KMS-11 (cell line): ENCODE results near the gene TMIGD3.

ENCODE experiments used
- H2AFZ ChIP-seq: fragments of 200-600 bp; sonication (generic); 2 replicates; pipeline ENCODE4 v1.6.1; 2016; ENCODE audit warnings: antibody characterized with exemption, mixed run types, low read depth
- H3K27ac ChIP-seq: fragments of 200-600 bp; sonication (generic); 2 replicates; pipeline ENCODE4 v1.6.1; 2016; ENCODE audit warnings: mild to moderate bottlenecking, mixed run types
- H3K27me3 ChIP-seq: fragments of 200-600 bp; sonication (generic); 2 replicates; pipeline ENCODE4 v1.6.1; 2017; ENCODE audit warnings: mild to moderate bottlenecking, low read depth, mixed run types, moderate library complexity; ENCODE audit not compliant: insufficient read depth
- H3K36me3 ChIP-seq: fragments of 200-600 bp; sonication (generic); 2 replicates; pipeline ENCODE4 v1.6.1; 2017; ENCODE audit warnings: mild to moderate bottlenecking, mixed run types; ENCODE audit not compliant: insufficient read depth
- H3K4me1 ChIP-seq: fragments of 200-600 bp; sonication (generic); 2 replicates; pipeline ENCODE4 v1.6.1; 2016; ENCODE audit warnings: mild to moderate bottlenecking, low read depth, mixed run types; ENCODE audit not compliant: poor library complexity, severe bottlenecking
- H3K4me2 ChIP-seq: fragments of 200-600 bp; sonication (generic); 2 replicates; pipeline ENCODE4 v1.7.0; 2016; ENCODE audit warnings: mild to moderate bottlenecking, mixed run types
- H3K4me3 ChIP-seq: fragments of 200-600 bp; sonication (generic); IDR thresholded peaks from 2 replicates; pipeline ENCODE4 v1.6.1; 2017; ENCODE audit warnings: low read depth, low read length, mixed read lengths; ENCODE audit not compliant: insufficient read depth
- H3K79me2 ChIP-seq: fragments of 200-600 bp; sonication (generic); 2 replicates; pipeline ENCODE4 v1.6.1; 2016; ENCODE audit warnings: low read depth, mixed run types; ENCODE audit not compliant: insufficient read depth
- H3K9ac ChIP-seq: fragments of 200-600 bp; sonication (generic); 2 replicates; pipeline ENCODE4 v1.6.1; 2016; ENCODE audit warnings: mild to moderate bottlenecking, mixed run types
- H4K20me1 ChIP-seq: fragments of 200-600 bp; sonication (generic); 2 replicates; pipeline ENCODE4 v1.6.1; 2016; ENCODE audit warnings: mild to moderate bottlenecking, mixed run types; ENCODE audit not compliant: insufficient read depth
- TF ChIP-seq, protein P1 (sequence below): fragments of 200-600 bp; sonication (generic); conservative IDR thresholded peaks from 2 replicates; pipeline ENCODE4 v1.6.1; 2017; ENCODE audit warnings: low read depth, mild to moderate bottlenecking, antibody characterized with exemption, low read length, moderate library complexity, mixed read lengths

TMIGD3 gene

DNA sequence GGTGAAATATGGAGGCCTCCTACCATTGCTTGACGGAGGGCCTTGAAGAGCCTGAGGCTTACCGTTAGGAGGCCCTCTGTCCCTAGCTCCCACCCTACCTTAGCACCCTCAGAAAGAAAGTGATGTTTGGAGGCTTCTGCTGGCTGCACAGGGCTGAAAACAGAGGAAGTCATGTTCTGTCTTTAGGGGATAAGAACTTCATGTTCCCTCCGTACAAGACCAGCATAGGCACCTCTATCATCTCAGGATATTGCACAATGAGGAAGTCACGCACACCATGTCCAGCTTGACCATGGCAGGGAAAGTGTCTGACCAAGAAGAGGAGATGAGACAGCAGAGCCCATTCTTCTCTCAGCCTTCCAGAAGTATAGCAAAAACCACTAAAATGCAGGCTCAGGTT, 13.8 kb downstream of the TMIGD3 start:
- H3K4me1 ChIP-seq: no peaks in the 10 kb centered on the region
- H2AFZ ChIP-seq: no peak overlapping the region

DNA sequence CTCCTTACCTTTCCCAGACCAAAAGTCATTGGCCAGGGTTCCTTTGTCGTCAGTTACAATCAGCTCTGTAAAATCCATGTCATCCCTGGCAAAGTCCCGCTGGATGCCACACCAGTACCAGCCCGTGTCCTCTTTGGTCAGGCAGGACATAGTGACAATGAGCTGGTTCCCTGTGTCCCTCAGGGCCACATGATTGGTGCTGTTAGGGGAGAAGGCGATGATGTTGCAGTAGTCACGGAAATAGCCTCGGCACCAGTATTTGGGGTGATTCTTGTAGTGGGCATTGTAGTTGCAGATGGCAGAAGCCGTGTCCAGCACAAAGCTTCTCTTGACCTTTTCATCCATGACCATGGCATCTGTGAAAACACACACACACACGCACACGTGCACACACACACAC, 14.8 kb downstream of the TMIGD3 start:
- no peaks in the 10 kb centered on the region for H3K4me1 ChIP-seq
- H3K4me2 ChIP-seq: no peak overlapping the region
- no peak overlapping the region for H3K9ac ChIP-seq
- no peaks in the 10 kb centered on the region for H3K36me3 ChIP-seq
- no peaks in the 10 kb centered on the region for H3K79me2 ChIP-seq
- no peaks in the 10 kb centered on the region for H3K27me3 ChIP-seq
- H3K4me3 ChIP-seq: no peak overlapping the region
- TF ChIP-seq, protein P1, sequence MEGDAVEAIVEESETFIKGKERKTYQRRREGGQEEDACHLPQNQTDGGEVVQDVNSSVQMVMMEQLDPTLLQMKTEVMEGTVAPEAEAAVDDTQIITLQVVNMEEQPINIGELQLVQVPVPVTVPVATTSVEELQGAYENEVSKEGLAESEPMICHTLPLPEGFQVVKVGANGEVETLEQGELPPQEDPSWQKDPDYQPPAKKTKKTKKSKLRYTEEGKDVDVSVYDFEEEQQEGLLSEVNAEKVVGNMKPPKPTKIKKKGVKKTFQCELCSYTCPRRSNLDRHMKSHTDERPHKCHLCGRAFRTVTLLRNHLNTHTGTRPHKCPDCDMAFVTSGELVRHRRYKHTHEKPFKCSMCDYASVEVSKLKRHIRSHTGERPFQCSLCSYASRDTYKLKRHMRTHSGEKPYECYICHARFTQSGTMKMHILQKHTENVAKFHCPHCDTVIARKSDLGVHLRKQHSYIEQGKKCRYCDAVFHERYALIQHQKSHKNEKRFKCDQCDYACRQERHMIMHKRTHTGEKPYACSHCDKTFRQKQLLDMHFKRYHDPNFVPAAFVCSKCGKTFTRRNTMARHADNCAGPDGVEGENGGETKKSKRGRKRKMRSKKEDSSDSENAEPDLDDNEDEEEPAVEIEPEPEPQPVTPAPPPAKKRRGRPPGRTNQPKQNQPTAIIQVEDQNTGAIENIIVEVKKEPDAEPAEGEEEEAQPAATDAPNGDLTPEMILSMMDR: no peak
- H2AFZ ChIP-seq: no peak overlapping the region
- no peak overlapping the region for H3K27ac ChIP-seq
- H4K20me1 ChIP-seq: no peaks in the 10 kb centered on the region

More for the DNA sequence above, 13.8 kb downstream of the TMIGD3 start:
- Histone ChIP-seq H3K27me3 (no peaks in the 10 kb centered on the region), H4K20me1 (no peaks in the 10 kb centered on the region), H3K4me2 (no peak overlapping the region), H3K9ac (no peak overlapping the region), H3K4me3 (no peak overlapping the region), H3K27ac (no peak overlapping the region), H3K36me3 (no peaks in the 10 kb centered on the region), H3K79me2 (no peaks in the 10 kb centered on the region)
- TF ChIP-seq, protein P1: no peak

DNA sequence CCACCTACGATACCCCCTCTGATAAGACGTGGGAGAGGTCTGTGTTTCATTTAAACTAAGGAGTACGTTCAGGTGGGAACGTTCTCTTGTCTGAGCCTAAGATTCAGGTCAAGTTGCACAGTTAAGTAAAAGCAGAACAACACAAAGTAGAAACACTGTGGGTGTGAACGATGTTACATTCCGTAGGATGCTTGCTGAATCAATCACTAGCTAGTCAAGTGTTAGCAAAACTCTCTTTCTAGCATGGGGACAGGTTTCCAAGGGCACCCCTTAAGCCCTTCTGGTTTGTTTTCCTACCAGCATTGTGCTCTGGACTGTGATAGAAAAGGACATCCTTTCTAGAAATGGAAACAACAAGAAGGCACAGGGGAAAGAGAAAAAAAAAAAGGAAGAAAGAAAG, 16.3 kb downstream of the TMIGD3 start:
- peaks cover under 1% of the 10 kb centered on the region for H3K4me1 ChIP-seq
- no peaks in the 10 kb centered on the region for H3K79me2 ChIP-seq
- no peaks in the 10 kb centered on the region for H3K27me3 ChIP-seq
- H3K4me3 ChIP-seq: no peak overlapping the region
- no peak overlapping the region for H3K9ac ChIP-seq
- H2AFZ ChIP-seq: no peak overlapping the region
- no peak overlapping the region for H3K27ac ChIP-seq
- H3K4me2 ChIP-seq: no peak overlapping the region
- TF ChIP-seq, protein P1: no peak
- no peaks in the 10 kb centered on the region for H3K36me3 ChIP-seq
- H4K20me1 ChIP-seq: no peaks in the 10 kb centered on the region

DNA sequence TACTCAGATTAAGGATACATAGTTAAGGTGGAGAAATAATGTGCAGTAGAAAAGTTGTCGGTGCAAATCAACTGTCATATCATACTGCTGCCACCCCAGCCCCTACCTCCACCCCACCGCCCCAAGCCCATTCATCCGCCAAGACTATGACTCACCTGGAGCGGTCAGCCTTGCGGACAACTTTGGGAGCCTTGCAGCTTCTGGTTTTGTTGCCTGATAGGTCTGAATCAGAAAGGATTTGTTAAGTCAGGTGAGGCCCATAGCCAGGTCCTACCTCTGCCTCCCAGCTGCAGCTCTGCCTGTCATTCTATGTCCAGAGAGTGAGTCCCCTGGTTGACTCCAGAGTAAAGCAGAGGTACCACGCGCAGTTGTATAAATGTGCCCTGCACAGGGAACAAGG, 17.0 kb downstream of the TMIGD3 start:
- Histone ChIP-seq H2AFZ (no peak overlapping the region), H3K36me3 (no peaks in the 10 kb centered on the region), H3K27me3 (no peaks in the 10 kb centered on the region), H3K9ac (no peak overlapping the region), H3K79me2 (no peaks in the 10 kb centered on the region), H3K4me1 (peaks cover 5% of the 10 kb centered on the region), H3K4me2 (no peak overlapping the region), H3K27ac (no peak overlapping the region), H4K20me1 (no peaks in the 10 kb centered on the region), H3K4me3 (no peak overlapping the region)
- TF ChIP-seq, protein P1: no peak
